ENCODE measurements around the gene TIRAP.

DNA sequence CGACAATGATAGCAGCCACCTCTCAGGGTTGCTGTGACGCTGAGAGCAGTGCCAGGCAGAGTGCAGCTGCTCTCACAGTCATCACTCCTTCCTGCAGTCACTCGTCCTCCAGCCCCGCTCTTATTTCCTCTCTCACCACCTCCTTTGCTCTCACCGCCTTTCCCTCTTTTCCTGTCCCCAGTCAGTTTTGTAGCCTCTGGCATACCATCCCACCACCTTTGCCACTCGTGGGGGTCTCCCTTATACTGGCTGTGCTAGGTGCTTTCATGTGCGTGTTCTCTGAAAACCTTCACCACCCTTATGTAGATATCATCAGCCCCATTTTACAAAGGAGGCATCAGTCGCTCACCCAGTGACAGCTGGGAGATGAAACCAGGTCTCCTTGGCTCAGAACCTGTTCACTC, 53.2 kb downstream of the TIRAP start:
- no peak for TF ChIP-seq CHD1 (IDR thresholded peaks at IDR 0.05; ENCODE audit: low read depth, low read length)
- TF ChIP-seq SIX5 (IDR thresholded peaks at IDR 0.05; ENCODE audit: low read depth, low read length) = no peak
- TF ChIP-seq CREB1 (IDR thresholded peaks at IDR 0.05) = no peak
- TF ChIP-seq KDM5A (IDR thresholded peaks at IDR 0.05; ENCODE audit: low read length) = no peak
- TF ChIP-seq, protein P1, sequence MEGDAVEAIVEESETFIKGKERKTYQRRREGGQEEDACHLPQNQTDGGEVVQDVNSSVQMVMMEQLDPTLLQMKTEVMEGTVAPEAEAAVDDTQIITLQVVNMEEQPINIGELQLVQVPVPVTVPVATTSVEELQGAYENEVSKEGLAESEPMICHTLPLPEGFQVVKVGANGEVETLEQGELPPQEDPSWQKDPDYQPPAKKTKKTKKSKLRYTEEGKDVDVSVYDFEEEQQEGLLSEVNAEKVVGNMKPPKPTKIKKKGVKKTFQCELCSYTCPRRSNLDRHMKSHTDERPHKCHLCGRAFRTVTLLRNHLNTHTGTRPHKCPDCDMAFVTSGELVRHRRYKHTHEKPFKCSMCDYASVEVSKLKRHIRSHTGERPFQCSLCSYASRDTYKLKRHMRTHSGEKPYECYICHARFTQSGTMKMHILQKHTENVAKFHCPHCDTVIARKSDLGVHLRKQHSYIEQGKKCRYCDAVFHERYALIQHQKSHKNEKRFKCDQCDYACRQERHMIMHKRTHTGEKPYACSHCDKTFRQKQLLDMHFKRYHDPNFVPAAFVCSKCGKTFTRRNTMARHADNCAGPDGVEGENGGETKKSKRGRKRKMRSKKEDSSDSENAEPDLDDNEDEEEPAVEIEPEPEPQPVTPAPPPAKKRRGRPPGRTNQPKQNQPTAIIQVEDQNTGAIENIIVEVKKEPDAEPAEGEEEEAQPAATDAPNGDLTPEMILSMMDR (IDR thresholded peaks at IDR 0.05; ENCODE audit: control extremely low read depth in 1 of 3, insufficient read depth in 1 of 3, low read depth in 1 of 3, low read length in 3 of 3) = no peak
- no peak for TF ChIP-seq CBX8 (IDR thresholded peaks at IDR 0.05; ENCODE audit: borderline replicate concordance, low read depth, low read length)
- no peak for TF ChIP-seq CHD2 (IDR thresholded peaks at IDR 0.05; ENCODE audit: low read length)

Data from H1 (cell line).